Hematopoietic multipotent progenitor cell treated with erythropoietin and hydrocortisone succinate and interleukin-3 and kit ligand, for 6 days (in vitro differentiated cells): ENCODE results near the gene PACSIN3.
A peak's percentile ranks its signal among the peaks of the same experiment; 100 is the strongest.

Experiments used
- DNase-seq: peaks from one replicate; pipeline ENCODE4 v3.0.0-alpha.2; 2015

Gene PACSIN3

GRCh38 chr11:47152126-47152952 lies 33.9 kb downstream of the PACSIN3 start:
- no peak for DNase-seq

GRCh38 chr11:47149782-47150181 lies 36.5 kb downstream of the PACSIN3 start:
- DNase-seq = no peak

- no peak for DNase-seq
These were observed 37.2 kb downstream of the PACSIN3 start for GRCh38 chr11:47148903-47149531.

- no peak for DNase-seq
These were observed 38.0 kb downstream of the PACSIN3 start for GRCh38 chr11:47148270-47148669.

GRCh38 chr11:47147681-47148080 lies 38.6 kb downstream of the PACSIN3 start:
- DNase-seq = no peak

- no peak for DNase-seq
These were observed 39.0 kb downstream of the PACSIN3 start for GRCh38 chr11:47147250-47147649.

GRCh38 chr11:47144541-47144940 lies 41.7 kb downstream of the PACSIN3 start:
- no peak for DNase-seq

GRCh38 chr11:47143322-47143721 lies 42.9 kb downstream of the PACSIN3 start:
- no peak for DNase-seq

- no peak for DNase-seq
These were observed 46.4 kb downstream of the PACSIN3 start for GRCh38 chr11:47139878-47140277.

GRCh38 chr11:47137476-47137875 lies 48.8 kb downstream of the PACSIN3 start:
- no peak for DNase-seq

- DNase-seq = no peak
These were observed 49.3 kb downstream of the PACSIN3 start for GRCh38 chr11:47136921-47137320.

GRCh38 chr11:47136327-47136726 lies 49.9 kb downstream of the PACSIN3 start:
- DNase-seq = no peak

- DNase-seq = peak; percentile 18
These were observed 53.3 kb downstream of the PACSIN3 start for GRCh38 chr11:47132981-47133380.

GRCh38 chr11:47132490-47132889 lies 53.7 kb downstream of the PACSIN3 start:
- DNase-seq = no peak

GRCh38 chr11:47131136-47131535 lies 55.1 kb downstream of the PACSIN3 start:
- no peak for DNase-seq

- DNase-seq = no peak
These were observed 55.7 kb downstream of the PACSIN3 start for GRCh38 chr11:47130543-47130942.
